ENCODE results near the gene SRMS.
"Not testable (repeated sequence)": the region's sequence is repeated elsewhere in the genome, so short reads cannot be mapped to it uniquely, and the experiment has no call there.

Gene SRMS

GRCh38 chr20:63562461-63563224 lies 15.1 kb upstream of the SRMS start:
- FAIRE-seq = no peak
- no peak for TF ChIP-seq CTCF (IDR thresholded peaks at IDR 0.05; ENCODE audit: insufficient read depth, missing control alignments)
- DNase-seq (ENCODE audit: insufficient read length, low spot score) = no peak

GRCh38 chr20:63561624-63562396 lies 14.3 kb upstream of the SRMS start:
- FAIRE-seq = no peak
- no peak for DNase-seq (ENCODE audit: insufficient read length, low spot score)
- no peak for TF ChIP-seq CTCF (IDR thresholded peaks at IDR 0.05; ENCODE audit: insufficient read depth, missing control alignments)

GRCh38 chr20:63560856-63561609 lies 13.5 kb upstream of the SRMS start:
- TF ChIP-seq CTCF (IDR thresholded peaks at IDR 0.05; ENCODE audit: insufficient read depth, missing control alignments) = no peak
- FAIRE-seq (no peak), DNase-seq (ENCODE audit: insufficient read length, low spot score) (no peak)

GRCh38 chr20:63560333-63560805 lies 12.8 kb upstream of the SRMS start:
- TF ChIP-seq CTCF (IDR thresholded peaks at IDR 0.05; ENCODE audit: insufficient read depth, missing control alignments) = no peak
- DNase-seq (ENCODE audit: insufficient read length, low spot score) (no peak), FAIRE-seq (no peak)

GRCh38 chr20:63559485-63560332 lies 12.2 kb upstream of the SRMS start:
- DNase-seq (ENCODE audit: insufficient read length, low spot score); FAIRE-seq: not testable (repeated sequence)

- DNase-seq (ENCODE audit: insufficient read length, low spot score) = no peak
- FAIRE-seq = no peak
- TF ChIP-seq CTCF (IDR thresholded peaks at IDR 0.05; ENCODE audit: insufficient read depth, missing control alignments) = no peak
Observed at GRCh38 chr20:63558804-63559484, 11.4 kb upstream of the SRMS start.

Data from D721Med (cell line).